HG03442 (cell line): ENCODE data around the gene OR1A2.
"Not testable (repeated sequence)": the region's sequence is repeated elsewhere in the genome, so short reads cannot be mapped to it uniquely, and the experiment has no call there.

Source experiments
- ATAC-seq: cut with Tn5 transposase; IDR thresholded peaks from one replicate; pipeline ENCODE4 v1.9.1; 2021; ENCODE audit warnings: mild to moderate bottlenecking, moderate library complexity; ENCODE audit not compliant: unreplicated experiment

The OR1A2 gene, protein sequence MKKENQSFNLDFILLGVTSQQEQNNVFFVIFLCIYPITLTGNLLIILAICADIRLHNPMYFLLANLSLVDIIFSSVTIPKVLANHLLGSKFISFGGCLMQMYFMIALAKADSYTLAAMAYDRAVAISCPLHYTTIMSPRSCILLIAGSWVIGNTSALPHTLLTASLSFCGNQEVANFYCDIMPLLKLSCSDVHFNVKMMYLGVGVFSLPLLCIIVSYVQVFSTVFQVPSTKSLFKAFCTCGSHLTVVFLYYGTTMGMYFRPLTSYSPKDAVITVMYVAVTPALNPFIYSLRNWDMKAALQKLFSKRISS

DNA sequence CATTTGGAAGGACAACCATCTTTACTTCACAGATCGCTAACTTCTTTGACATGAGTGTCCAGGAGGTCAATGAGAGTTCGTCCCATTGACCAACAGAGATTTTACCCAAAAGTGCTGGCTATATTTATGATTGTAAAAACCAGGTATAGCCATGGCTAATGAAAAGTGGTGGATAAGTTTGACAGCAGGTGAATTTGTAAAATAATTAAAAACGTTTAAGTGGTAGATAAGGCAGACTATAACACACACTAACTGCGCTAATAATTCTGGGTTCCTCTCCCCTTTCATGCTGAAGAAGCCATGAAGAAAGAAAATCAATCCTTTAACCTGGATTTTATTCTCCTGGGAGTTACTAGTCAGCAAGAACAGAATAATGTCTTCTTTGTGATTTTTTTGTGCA lies at the start of gene OR1A2:
Gene OR1A2 (plus strand): TSS at position 301 of the 400 bp plus-strand sequence. CDS start 0 bp downstream, at position 301.
- no peak for ATAC-seq

DNA sequence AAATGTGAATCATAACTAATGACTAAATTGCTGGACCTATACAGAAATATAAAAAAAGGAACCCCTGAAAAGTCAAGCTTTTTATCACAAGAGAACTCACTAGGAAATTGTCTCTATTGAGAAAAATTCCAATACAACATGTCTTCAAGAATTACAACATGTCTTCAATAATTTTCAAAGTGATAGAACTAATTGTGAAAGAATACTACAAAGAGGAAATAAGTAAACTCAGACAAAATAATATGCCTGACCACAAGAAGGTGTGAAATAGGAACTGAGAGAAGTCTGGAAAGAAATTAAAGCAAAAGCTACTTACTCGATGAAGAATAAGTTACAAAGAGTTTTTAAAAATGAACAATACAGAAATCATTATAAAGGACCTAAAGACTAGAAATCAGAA lies 40.1 kb upstream of the OR1A2 start:
- no peak for ATAC-seq

DNA sequence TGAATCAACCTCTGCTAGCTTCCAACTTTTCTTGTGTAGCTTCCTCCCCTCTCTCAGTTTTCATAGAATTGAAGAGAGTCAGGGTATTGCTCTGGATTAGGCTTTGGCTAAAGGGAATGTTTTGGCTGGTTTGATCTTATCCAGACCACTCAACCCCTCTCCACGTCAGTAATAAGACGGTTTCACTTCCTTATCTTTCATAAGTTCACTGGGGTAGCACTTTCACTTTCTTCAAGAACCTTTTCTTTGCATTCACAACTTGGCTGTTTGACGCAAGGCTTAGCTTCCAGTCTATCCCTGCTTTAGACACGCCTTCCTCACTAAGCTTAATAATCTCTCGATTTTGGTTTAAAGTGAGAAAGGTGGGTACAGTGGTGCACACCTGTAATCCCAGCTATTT lies 29.7 kb upstream of the OR1A2 start:
- no peak for ATAC-seq

DNA sequence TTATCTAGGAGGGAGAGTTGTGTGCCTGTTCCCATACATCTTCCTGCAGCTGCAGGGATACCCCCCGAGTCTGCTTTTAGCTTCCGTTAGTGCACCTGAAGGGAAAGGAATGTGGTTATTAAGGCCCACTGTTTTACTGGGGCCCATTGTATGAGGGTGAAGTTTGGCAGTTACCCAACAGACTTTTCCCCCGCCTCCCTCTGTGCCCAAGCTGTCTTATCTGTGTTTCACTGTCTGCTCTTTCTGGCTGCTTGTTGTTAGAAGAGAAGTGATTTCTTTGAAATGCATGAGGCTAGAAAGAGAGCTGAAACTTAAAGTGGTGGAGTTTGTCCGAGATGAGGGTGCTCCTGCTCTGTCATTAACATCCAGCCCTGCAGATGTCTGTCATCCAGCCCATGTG lies 7.4 kb upstream of the OR1A2 start:
- ATAC-seq: no peak

DNA sequence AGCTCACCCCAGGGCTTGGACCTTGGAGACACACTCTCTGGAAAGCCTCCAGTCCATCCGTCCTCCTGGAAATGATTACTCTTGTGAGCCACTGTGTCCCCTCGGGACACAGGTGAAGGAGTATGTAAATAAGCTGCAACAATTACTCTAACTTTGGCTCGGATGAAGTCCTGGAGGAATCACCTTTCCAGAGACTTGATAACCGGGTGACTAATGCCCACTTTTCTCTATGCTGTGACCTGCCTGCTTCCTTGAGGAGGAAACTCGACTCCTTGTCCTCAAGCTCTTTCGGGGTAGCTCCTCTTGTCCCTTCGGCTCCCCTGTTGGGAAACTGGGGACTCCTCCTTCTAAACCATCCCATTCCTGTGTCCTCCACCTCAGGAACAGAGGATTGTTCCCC lies 10.0 kb downstream of the OR1A2 start, which contains the start of gene OR1A1:
Gene OR1A1 (plus strand): TSS at position 301 of the 400 bp plus-strand sequence. CDS start 7,954 bp downstream, outside the sequence.
- ATAC-seq: no peak

DNA sequence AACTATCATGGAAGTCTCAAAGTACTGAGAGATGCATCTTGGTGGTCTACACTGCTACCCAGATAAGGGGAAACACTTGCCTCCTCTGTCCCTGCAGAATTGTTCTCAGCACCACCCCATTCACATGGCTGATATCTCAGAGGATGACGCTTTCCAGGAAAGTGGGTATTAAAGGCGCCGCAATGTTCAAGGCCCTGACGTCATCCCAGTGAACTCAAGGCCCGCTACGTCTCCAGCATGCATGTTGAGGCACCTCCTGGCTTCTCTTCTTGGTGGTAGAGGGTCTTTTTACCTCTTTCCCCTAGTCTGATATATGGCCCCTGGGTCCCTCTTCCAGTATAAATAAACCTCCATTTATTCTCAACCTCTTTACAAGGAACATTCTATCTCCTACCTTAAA lies 11.2 kb downstream of the OR1A2 start:
- no peak for ATAC-seq

DNA sequence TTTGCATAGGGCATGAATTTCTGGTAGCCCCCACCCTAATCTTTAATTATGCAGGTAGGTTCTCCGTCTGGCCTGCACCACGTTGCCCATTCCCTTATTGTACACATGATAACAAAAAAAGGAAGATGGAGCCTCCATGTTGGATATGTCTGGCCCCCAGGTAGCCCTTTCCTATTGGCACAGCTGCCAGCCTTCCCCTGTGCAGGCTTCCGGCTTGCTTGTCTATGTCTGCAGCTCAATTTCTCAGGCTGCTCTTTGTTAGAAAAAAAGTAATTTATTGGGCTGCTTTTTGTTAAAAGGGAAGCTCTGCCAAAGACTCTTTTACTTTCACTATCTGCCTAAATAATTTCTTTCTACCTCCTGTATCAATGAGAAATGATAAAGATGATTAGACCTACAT lies 15.7 kb downstream of the OR1A2 start:
- ATAC-seq: no peak

DNA sequence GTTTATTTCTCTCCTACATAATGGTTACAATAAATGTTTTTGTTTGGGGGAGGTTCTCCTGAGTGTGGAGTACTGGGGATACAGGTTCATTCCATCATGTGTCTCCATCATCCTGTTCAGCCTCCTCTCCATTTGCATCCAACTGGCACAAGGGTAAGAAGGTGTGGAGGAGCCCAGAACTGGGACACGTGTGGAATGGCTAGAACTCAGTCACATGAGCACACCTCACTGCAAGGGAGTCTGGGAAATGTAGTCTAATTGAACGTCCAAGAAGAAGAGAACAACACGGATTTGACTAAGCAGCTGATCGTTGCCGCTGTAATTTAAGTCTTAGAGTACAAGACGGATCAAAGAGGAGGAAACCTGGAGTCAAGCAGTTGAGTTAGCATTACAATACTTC lies 16.3 kb downstream of the OR1A2 start:
- ATAC-seq: no peak

DNA sequence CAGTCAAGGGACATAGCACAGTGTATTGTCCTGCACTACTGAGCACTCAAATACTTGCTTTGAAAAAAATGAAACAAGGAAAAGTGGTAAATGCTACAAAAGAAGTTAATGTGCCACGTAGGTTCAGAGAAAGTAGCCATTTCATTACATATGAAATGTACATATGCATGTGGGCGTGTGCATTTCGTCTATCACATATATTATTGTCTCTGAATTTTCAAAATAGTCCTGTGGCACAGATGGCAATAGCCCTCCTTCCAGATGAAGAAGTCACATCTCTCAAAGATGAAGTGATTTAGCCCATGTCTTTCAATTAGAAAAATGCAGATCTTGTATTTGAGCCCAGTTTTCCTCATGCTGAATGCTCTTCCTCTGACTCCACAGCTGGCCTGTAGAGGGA lies 22.7 kb downstream of the OR1A2 start:
- ATAC-seq: not testable (repeated sequence)

DNA sequence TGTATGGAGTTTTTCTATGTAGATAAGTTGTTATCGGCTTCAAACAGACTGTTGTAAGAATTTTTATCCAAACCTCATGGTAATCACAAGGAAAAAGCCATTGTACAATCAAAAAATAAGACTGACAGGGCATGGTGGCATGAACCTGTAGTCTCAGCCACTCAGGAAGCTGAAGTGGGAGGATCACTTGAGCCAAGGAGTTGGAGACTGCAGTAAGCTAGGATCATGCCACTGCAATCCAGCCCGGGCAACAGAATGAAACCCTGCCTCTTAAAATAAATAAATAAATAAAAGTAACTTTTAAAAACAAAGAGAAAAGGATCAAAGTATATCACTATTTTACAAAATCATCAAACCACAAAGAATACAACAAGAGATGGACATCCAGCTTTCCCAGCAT lies 24.5 kb downstream of the OR1A2 start:
- no peak for ATAC-seq

DNA sequence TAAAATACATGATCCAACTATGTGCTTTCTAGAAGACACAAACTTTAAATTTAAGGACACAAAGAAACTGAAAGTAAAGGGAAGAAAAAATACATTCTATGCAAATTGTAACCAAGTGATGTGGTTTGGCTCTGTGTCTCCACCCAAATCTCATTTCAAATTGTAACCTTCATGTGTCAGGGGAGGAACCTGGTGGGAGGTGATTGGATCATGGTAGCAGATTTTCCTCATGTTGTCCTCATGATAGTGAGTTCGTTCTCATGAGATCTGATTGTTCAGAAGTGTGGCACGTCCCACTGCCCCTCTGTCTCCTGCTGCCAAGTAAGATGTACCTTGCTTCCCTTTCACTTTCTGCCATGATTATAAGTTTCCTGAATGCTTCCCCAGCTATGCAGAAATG lies 25.2 kb downstream of the OR1A2 start:
- ATAC-seq: no peak

DNA sequence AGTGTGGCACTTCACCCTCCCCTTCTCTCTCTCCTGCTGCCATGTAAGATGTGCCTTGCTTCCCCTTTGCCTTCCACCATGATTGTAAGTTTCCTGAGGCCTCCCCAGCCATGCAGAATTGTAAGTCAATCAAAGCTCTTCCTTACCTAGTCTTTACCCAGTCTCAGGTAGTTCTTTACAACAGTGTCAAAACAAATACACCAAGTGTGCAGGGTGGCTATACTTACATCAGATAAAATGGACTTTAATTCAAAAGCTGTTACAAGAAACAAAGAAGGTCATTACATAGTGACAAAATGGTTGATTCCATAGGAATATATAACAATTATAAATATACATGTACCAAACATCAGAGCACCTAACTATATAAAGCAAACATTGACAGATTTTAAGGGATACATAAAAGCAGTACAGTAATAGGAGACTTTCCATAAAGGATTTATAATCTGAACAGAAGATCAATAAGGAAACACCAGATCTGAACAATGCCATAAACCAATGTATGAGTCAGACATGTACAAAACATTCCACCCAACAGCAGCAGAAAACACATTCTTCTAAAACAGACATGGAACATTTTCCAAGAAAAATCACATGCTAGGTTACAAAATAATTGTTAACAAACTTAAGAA lies 27.5 kb downstream of the OR1A2 start:
- not testable (repeated sequence) for ATAC-seq

DNA sequence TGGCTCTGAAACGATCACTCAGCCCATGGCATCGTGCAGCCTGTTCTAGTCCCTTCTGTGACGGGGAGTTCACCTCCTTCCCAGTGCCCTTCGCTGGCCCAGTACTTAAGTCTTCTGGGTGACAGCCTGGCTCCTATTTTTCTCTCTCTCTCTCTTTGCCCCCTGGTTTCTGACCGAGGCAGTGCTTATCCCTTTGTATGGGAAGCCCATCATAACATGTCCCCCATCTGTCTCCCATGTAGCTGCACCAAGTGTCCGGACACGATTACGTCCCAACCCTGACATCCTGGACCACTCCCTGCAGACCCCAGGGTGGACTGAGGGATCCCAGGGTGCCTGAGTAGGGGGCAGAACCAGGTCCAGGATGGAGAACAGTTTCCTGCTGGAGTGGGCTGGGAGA lies 35.0 kb downstream of the OR1A2 start:
- ATAC-seq: not testable (repeated sequence)

DNA sequence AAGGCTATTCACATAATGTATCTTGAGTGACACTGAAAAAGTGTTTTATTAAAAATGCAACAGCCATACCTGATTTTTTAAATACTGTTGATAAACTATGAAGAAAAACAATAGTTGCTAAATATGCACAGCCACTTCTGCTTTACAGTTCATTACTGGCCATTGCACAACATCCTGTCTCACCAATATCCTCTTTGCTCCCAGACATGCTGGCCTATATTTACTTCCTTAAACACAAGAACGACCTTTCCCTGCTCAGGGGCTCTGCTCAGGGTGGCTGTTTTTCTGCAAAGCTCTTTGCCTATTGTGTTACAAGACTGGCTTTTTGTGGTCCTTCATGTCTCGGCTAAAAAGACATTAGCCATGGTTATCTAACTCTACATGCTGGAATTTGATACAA lies 41.4 kb downstream of the OR1A2 start:
- not testable (repeated sequence) for ATAC-seq

DNA sequence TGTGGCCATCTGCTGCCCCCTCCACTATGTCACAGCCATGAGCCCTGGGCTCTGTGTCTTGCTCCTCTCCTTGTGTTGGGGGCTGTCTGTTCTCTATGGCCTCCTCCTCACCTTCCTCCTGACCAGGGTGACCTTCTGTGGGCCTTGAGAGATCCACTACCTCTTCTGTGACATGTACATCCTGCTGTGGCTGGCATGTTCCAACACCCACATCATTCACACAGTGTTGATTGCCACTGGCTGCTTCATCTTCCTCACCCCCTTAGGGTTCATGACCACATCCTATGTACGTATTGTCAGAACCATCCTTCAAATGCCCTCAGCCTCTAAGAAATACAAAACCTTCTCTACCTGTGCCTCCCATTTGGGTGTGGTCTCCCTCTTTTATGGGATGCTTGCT lies 43.7 kb downstream of the OR1A2 start:
- not testable (repeated sequence) for ATAC-seq

DNA sequence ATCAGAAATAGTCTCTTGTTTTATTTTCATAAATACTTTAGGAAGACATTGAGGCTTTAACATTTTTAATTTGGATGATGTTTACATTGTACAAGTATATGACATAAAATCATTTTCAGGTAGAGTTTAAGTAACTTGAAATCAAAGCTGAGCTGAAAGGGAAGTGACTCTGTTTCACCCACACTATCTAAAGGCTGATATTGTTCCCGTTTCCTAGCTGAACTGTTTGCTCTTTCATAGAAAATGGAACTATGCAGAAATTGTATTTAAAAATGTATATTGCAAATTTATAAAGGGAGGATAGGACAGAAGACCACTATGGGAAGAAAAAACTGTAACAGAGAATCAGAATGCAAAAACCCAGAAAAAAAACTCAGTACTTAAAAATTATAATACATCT lies 47.5 kb downstream of the OR1A2 start:
- not testable (repeated sequence) for ATAC-seq
